WTC11 (cell line): ENCODE data around the gene CRACDL. TPM values are rescaled to one million over a fixed set of nuclear protein-coding genes. Genes with fewer than 3 reads are reported as not detected.

Experiments used
- ATAC-seq: fragments of 200-7000 bp; cut with Tn5 transposase; 2 replicates; pipeline ENCODE4 v1.10.0; 2021; ENCODE audit warnings: mild to moderate bottlenecking, moderate library complexity
- CTCF ChIA-PET: fragments of 300-600 bp; sonication (Branson Sonifier 250); formaldehyde crosslinking; loops from one replicate; lab custom pipeline; 2021; ENCODE audit warnings: antibody characterized with exemption; lab: Charles Lee
- POLR2A ChIA-PET: fragments of 350-600 bp; sonication (Branson Sonifier 250); formaldehyde crosslinking; loops from one replicate; lab custom pipeline; 2021; ENCODE audit warnings: antibody characterized with exemption; lab: Charles Lee
- DNase-seq: peaks from one replicate; pipeline ENCODE4 v3.0.0; 2021; ENCODE audit warnings: low spot score
- H3K27ac Mint-ChIP-seq: 2 replicates; pipeline ENCODE4 v1.8.0; 2021; ENCODE audit warnings: mixed read lengths
- H3K27me3 Mint-ChIP-seq: 2 replicates; pipeline ENCODE4 v1.8.0; 2021; ENCODE audit warnings: low read depth, mild to moderate bottlenecking, moderate library complexity, mixed read lengths
- H3K36me3 Mint-ChIP-seq: 2 replicates; pipeline ENCODE4 v1.8.0; 2021; ENCODE audit warnings: mixed read lengths
- H3K4me1 Mint-ChIP-seq: 2 replicates; pipeline ENCODE4 v1.8.0; 2022; ENCODE audit warnings: mixed read lengths
- H3K4me3 Mint-ChIP-seq: 2 replicates; pipeline ENCODE4 v1.8.0; 2021; ENCODE audit warnings: mild to moderate bottlenecking, moderate library complexity, mixed read lengths
- H3K9me3 Mint-ChIP-seq: 2 replicates; pipeline ENCODE4 v1.8.0; 2021; ENCODE audit warnings: mixed read lengths
- AR ChIP-seq: fragments of 250-450 bp; sonication (Bioruptor Pico); IDR thresholded peaks from 2 replicates; pipeline ENCODE4 v1.9.0; 2021; ENCODE audit warnings: mild to moderate bottlenecking
- CREB1 ChIP-seq: sonication (generic); formaldehyde crosslinking; IDR thresholded peaks from 2 replicates; pipeline ENCODE4 v1.8.0; 2023; ENCODE audit warnings: mild to moderate bottlenecking, missing genetic modification reagents
- E2F4 ChIP-seq: sonication (generic); formaldehyde crosslinking; IDR thresholded peaks from 2 replicates; pipeline ENCODE4 v1.8.1; 2022; ENCODE audit warnings: low read depth, mild to moderate bottlenecking, moderate library complexity, missing genetic modification reagents, borderline replicate concordance
- EMX1 ChIP-seq: fragments of 250-450 bp; sonication (Bioruptor Pico); IDR thresholded peaks from 2 replicates; pipeline ENCODE4 v1.8.0; 2021; ENCODE audit warnings: mild to moderate bottlenecking
- ERG ChIP-seq: fragments of 250-450 bp; sonication (Bioruptor Pico); IDR thresholded peaks from 2 replicates; pipeline ENCODE4 v1.8.0; 2021; ENCODE audit warnings: mild to moderate bottlenecking
- FOXP4 ChIP-seq: sonication (generic); formaldehyde crosslinking; IDR thresholded peaks from 2 replicates; pipeline ENCODE4 v1.8.0; 2022; ENCODE audit warnings: mild to moderate bottlenecking, missing genetic modification reagents
- GABPB1 ChIP-seq: sonication (generic); formaldehyde crosslinking; IDR thresholded peaks from 2 replicates; pipeline ENCODE4 v1.8.1; 2023; ENCODE audit warnings: mild to moderate bottlenecking, missing genetic modification reagents
- GTF2I ChIP-seq: fragments of 250-450 bp; sonication (Bioruptor Pico); conservative IDR thresholded peaks from 2 replicates; pipeline ENCODE4 v1.4.0; 2021; ENCODE audit warnings: mild to moderate bottlenecking
- HMGA2 ChIP-seq: fragments of 250-450 bp; sonication (Bioruptor Pico); IDR thresholded peaks from 2 replicates; pipeline ENCODE4 v1.4.0; 2021; ENCODE audit warnings: mild to moderate bottlenecking, moderate library complexity
- NFE2L1 ChIP-seq: sonication (generic); formaldehyde crosslinking; IDR thresholded peaks from 2 replicates; pipeline ENCODE4 v1.8.1; 2023; ENCODE audit warnings: missing genetic modification reagents
- OVOL2 ChIP-seq: fragments of 250-450 bp; sonication (Bioruptor Pico); IDR thresholded peaks from 2 replicates; pipeline ENCODE4 v1.9.0; 2021; ENCODE audit warnings: mild to moderate bottlenecking, borderline replicate concordance
- PREB ChIP-seq: sonication (generic); formaldehyde crosslinking; IDR thresholded peaks from 2 replicates; pipeline ENCODE4 v1.8.1; 2022; ENCODE audit warnings: mild to moderate bottlenecking, missing genetic modification reagents, moderate library complexity, borderline replicate concordance
- PRRX2 ChIP-seq: fragments of 250-450 bp; sonication (Bioruptor Pico); IDR thresholded peaks from 2 replicates; pipeline ENCODE4 v1.8.0; 2021; ENCODE audit warnings: mild to moderate bottlenecking
- RORB ChIP-seq: fragments of 250-450 bp; sonication (Bioruptor Pico); IDR thresholded peaks from 2 replicates; pipeline ENCODE4 v1.9.0; 2021; ENCODE audit warnings: mild to moderate bottlenecking
- TEAD1 ChIP-seq: sonication (generic); formaldehyde crosslinking; IDR thresholded peaks from 2 replicates; pipeline ENCODE4 v1.8.0; 2022; ENCODE audit warnings: mild to moderate bottlenecking, missing genetic modification reagents
- TP53 ChIP-seq: sonication (generic); formaldehyde crosslinking; IDR thresholded peaks from 2 replicates; pipeline ENCODE4 v1.8.1; 2023; ENCODE audit warnings: mild to moderate bottlenecking, missing genetic modification reagents
- USF1 ChIP-seq: sonication (generic); formaldehyde crosslinking; IDR thresholded peaks from 2 replicates; pipeline ENCODE4 v1.8.0; 2022; ENCODE audit warnings: mild to moderate bottlenecking, missing genetic modification reagents
- ZBTB21 ChIP-seq: sonication (generic); formaldehyde crosslinking; IDR thresholded peaks from 2 replicates; pipeline ENCODE4 v1.8.1; 2023; ENCODE audit warnings: mild to moderate bottlenecking, missing genetic modification reagents, borderline replicate concordance
- ZNF263 ChIP-seq: sonication (generic); formaldehyde crosslinking; IDR thresholded peaks from 2 replicates; pipeline ENCODE4 v1.8.1; 2022; ENCODE audit warnings: low read depth, mild to moderate bottlenecking, moderate library complexity, missing genetic modification reagents
- ZNF317 ChIP-seq: sonication (generic); formaldehyde crosslinking; IDR thresholded peaks from 2 replicates; pipeline ENCODE4 v1.8.1; 2023; ENCODE audit warnings: low read depth, mild to moderate bottlenecking, moderate library complexity, missing genetic modification reagents, borderline replicate concordance
- ZNF416 ChIP-seq: fragments of 250-450 bp; sonication (Bioruptor Pico); IDR thresholded peaks from 2 replicates; pipeline ENCODE4 v1.9.0; 2021; ENCODE audit warnings: mild to moderate bottlenecking, inconsistent platforms
- total RNA-seq: library from RNA; stranded (reverse); gene quantifications from 3 replicates; pipeline ENCODE4 v1.2.3, GENCODE V29; 2021

Gene CRACDL
- total RNA-seq, 1 experiment from 2014 or later = 0.72 TPM

GRCh38 chr2:98777076-98777475 is 158.9 kb downstream of the CRACDL start (continued):
- no peak for TF ChIP-seq PREB (CRISPR knock-in tag)
- TF ChIP-seq ZBTB21 (CRISPR knock-in tag) = no peak
- no peak for TF ChIP-seq ZNF317 (CRISPR knock-in tag)
- TF ChIP-seq TEAD1 (CRISPR knock-in tag) = no peak
- TF ChIP-seq ERG (CRISPR knock-in tag) = no peak
- no peak for TF ChIP-seq FOXP4 (CRISPR knock-in tag)
- TF ChIP-seq USF1 (CRISPR knock-in tag) = no peak
- TF ChIP-seq TP53 (CRISPR knock-in tag) = no peak
- TF ChIP-seq GTF2I (CRISPR knock-in tag) = no peak
- TF ChIP-seq E2F4 (CRISPR knock-in tag) = no peak
- no peak for TF ChIP-seq OVOL2 (CRISPR knock-in tag)
- TF ChIP-seq GABPB1 (CRISPR knock-in tag) = no peak
- TF ChIP-seq EMX1 = no peak
- TF ChIP-seq PRRX2 (CRISPR knock-in tag) = no peak

GRCh38 chr2:98776136-98776535 is 159.9 kb downstream of the CRACDL start:
- ChIA-PET CTCF (no interaction called here), POLR2A (no interaction called here)
- H3K27ac Mint-ChIP-seq = no peak overlapping the region

More at GRCh38 chr2:98776136-98776535, 159.9 kb downstream of the CRACDL start:
- DNase-seq = no peak
- H3K9me3 Mint-ChIP-seq = peaks cover 19% of the 10 kb centered on the region
- TF ChIP-seq HMGA2 (CRISPR knock-in tag) (no peak), ZBTB21 (CRISPR knock-in tag) (no peak), ZNF416 (no peak), NFE2L1 (CRISPR knock-in tag) (no peak), AR (CRISPR knock-in tag) (no peak), ZNF263 (no peak), RORB (CRISPR knock-in tag) (no peak), CREB1 (CRISPR knock-in tag) (no peak), OVOL2 (CRISPR knock-in tag) (no peak)
- TF ChIP-seq, all 79 proteins: peak for 0
- Mint-ChIP-seq H3K36me3 (no peaks in the 10 kb centered on the region), H3K4me3 (no peak overlapping the region), H3K4me1 (peaks cover 25% of the 10 kb centered on the region), H3K27me3 (peaks cover 4% of the 10 kb centered on the region; the same call in 1 of the 2 replicates)
- no peak for ATAC-seq
